CD4-positive, alpha-beta memory T cell (primary cell): ENCODE measurements around the gene UGT1A7. TPM values are rescaled to one million over a fixed set of nuclear protein-coding genes. Genes with fewer than 3 reads are reported as not detected.

Experiments
- CTCF ChIA-PET: fragments of 350-600 bp; sonication (Branson Sonifier 250); formaldehyde crosslinking; loops from one replicate; lab custom pipeline; 2021; ENCODE audit warnings: inconsistent platforms; ENCODE audit not compliant: partially characterized antibody; lab: Charles Lee
- POLR2A ChIA-PET: fragments of 350-600 bp; sonication (Branson Sonifier 250); formaldehyde crosslinking; loops from one replicate; lab custom pipeline; 2021; ENCODE audit not compliant: partially characterized antibody; lab: Charles Lee
- DNase-seq, 5 donors: peaks; one replicate each; pipeline versions ENCODE4 v3.0.0 to v3.0.0-alpha.2; 2020 to 2022; ENCODE audit warnings: mixed read lengths in 1 of 5
- H3K27ac ChIP-seq: one replicate; pipeline ENCODE4 v1.7.0; 2013; ENCODE audit warnings: low read depth, low read length
- H3K27me3 ChIP-seq: 2 replicates; pipeline ENCODE4 v1.7.0; 2013; ENCODE audit warnings: mild to moderate bottlenecking, low read length, moderate library complexity; ENCODE audit not compliant: insufficient read depth
- H3K36me3 ChIP-seq: 2 replicates; pipeline ENCODE4 v1.7.0; 2013; ENCODE audit warnings: mild to moderate bottlenecking, low read length, moderate library complexity; ENCODE audit not compliant: insufficient read depth
- H3K4me1 ChIP-seq: 2 replicates; pipeline ENCODE4 v1.7.0; 2013; ENCODE audit warnings: mild to moderate bottlenecking, low read length, moderate library complexity; ENCODE audit not compliant: insufficient read depth
- H3K4me3 ChIP-seq, 2 donors: one replicate each; pipeline ENCODE4 v1.7.0; 2013; ENCODE audit warnings: low read length in 2 of 2, mild to moderate bottlenecking in 1 of 2
- H3K9me3 ChIP-seq, 2 donors: one replicate each; pipeline ENCODE4 v1.7.0; 2013; ENCODE audit warnings: low read length in 2 of 2, control low read depth in 1 of 2; ENCODE audit not compliant: control insufficient read depth in 1 of 2
- H3K27ac Mint-ChIP-seq, 7 donors: one replicate each; pipeline ENCODE4 v1.8.0; 2020 to 2021; ENCODE audit warnings: mixed read lengths in 7 of 7, mild to moderate bottlenecking in 6 of 7, inconsistent platforms in 3 of 7, moderate library complexity in 3 of 7
- H3K27me3 Mint-ChIP-seq, 2 donors: one replicate each; pipeline ENCODE4 v1.8.0; 2020 to 2021; ENCODE audit warnings: mixed read lengths in 2 of 2
- H3K36me3 Mint-ChIP-seq, 2 donors: one replicate each; pipeline ENCODE4 v1.8.0; 2020 to 2021; ENCODE audit warnings: mixed read lengths in 2 of 2, inconsistent platforms in 1 of 2, mild to moderate bottlenecking in 1 of 2
- H3K4me1 Mint-ChIP-seq, 4 donors: one replicate each; pipeline ENCODE4 v1.8.0; 2020 to 2021; ENCODE audit warnings: mixed read lengths in 4 of 4, mild to moderate bottlenecking in 1 of 4
- H3K4me3 Mint-ChIP-seq, 8 donors: one replicate each; pipeline ENCODE4 v1.8.0; 2020 to 2021; ENCODE audit warnings: mixed read lengths in 8 of 8, mild to moderate bottlenecking in 7 of 8, moderate library complexity in 6 of 8, inconsistent platforms in 3 of 8
- H3K9me3 Mint-ChIP-seq, 8 donors: one replicate each; pipeline ENCODE4 v1.8.0; 2020 to 2021; ENCODE audit warnings: mixed read lengths in 8 of 8, mild to moderate bottlenecking in 5 of 8, inconsistent platforms in 3 of 8, moderate library complexity in 1 of 8
- intact Hi-C: fragments of 100-400 bp; cut with micrococcal nuclease; formaldehyde crosslinking; loops from one replicate; pipeline ENCODE4 v1.15.1; 2023
- polyA plus RNA-seq, 2 donors: library from polyadenylated mRNA; unstranded; fragments of 300-500 nt; fragmentation: Illumina TruSeq; gene quantifications; one replicate each; pipeline ENCODE4 v1.2.3, GENCODE V29; 2021
- total RNA-seq, 2 experiments: library from RNA; stranded (reverse); gene quantifications; one replicate each; pipeline ENCODE4 v1.2.3, GENCODE V29; 2021

UGT1A7 gene
- total and polyA plus RNA-seq, 4 experiments from 2014 or later: not detected

GRCh38 chr2:233818639-233819621 is 137.2 kb downstream of the UGT1A7 start:
- intact Hi-C loops: no loop called here
- ChIA-PET POLR2A (no interaction called here), CTCF (no interaction called here)
- no peaks in the 10 kb centered on the region for H3K27me3 ChIP-seq
- peaks cover 1 to 11% of the 10 kb centered on the region in 2 donors for H3K27me3 Mint-ChIP-seq
- no peak overlapping the region for H3K4me3 Mint-ChIP-seq
- H3K4me1 Mint-ChIP-seq: no peaks in the 10 kb centered on the region
- no peak overlapping the region for H3K27ac Mint-ChIP-seq
- DNase-seq: no peak
- no peaks in the 10 kb centered on the region for H3K36me3 Mint-ChIP-seq
- H3K36me3 ChIP-seq: no peaks in the 10 kb centered on the region
- H3K9me3 ChIP-seq: no peaks in the 10 kb centered on the region
- H3K27ac ChIP-seq: no peak overlapping the region
- no peaks in the 10 kb centered on the region for H3K4me1 ChIP-seq
- H3K9me3 Mint-ChIP-seq: no peaks in the 10 kb centered on the region
- H3K4me3 ChIP-seq: no peak overlapping the region

DNA sequence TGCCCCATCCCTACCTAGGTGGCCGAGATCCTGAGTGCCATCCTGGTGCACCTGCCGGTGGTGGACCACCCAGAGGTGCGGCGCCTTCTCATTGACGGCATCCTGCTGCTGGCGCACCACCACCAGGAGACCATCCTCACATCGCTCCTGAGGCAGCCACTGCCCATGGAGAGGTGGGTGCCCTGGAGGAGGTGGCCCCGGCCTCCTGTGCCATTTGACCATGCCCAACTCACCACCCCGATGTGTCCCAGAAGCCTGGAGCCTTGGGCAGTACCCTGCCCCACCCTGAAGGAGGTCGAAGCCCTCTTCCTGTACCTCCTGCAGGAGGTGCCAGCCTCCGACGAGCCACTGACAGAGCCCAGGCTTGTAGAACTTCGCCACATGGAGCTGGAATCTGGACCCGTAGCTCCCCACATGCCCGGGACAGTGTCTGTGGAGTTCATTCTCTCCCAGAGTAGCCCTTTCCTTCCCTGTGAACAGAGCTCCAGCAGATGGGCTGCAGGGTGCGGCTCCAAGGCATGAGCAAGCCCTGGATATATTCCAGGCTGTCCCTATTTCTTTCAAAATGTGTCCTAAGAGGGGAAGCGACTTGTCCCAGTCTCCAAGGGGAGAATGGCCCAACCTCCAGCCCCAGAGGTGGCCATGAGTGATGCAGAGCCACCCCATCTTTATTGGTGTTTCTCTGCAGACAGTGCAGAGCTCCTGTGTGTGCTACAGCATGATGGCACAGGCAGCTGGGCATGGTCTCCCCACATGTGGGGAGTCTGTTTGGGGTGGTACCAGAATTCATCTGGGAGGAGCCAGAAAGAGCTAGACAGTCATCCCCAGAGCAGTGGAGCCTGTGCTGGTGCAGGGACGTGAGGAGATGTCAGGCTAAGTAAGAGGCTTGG is 138.4 kb downstream of the UGT1A7 start:
- POLR2A ChIA-PET: no interaction called here

DNA sequence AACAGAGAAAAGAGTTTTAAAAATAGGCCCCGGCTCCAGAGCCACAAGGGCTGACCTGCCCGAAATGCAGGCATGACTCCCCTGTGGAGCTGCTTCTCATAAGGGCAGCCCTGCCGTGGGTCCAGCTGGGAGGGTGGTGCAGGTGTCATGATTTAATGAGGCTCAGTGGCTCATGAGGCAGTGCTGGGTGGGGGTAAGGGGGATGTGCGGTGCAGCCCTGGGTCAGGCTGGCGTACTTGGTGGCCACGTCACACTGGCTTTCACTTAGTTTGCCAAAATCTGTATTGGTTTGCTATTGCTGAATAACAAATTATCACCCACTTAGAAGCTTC is 139.0 kb downstream of the UGT1A7 start:
- Histone ChIP-seq H3K4me3 (no peak overlapping the region), H3K27me3 (no peaks in the 10 kb centered on the region), H3K4me1 (no peaks in the 10 kb centered on the region), H3K9me3 (no peaks in the 10 kb centered on the region), H3K36me3 (no peaks in the 10 kb centered on the region), H3K27ac (no peak overlapping the region)
- no peaks in the 10 kb centered on the region for H3K4me1 Mint-ChIP-seq
- intact Hi-C loops: no loop called here
- no peak for DNase-seq
- peaks cover 1 to 9% of the 10 kb centered on the region in 2 donors for H3K27me3 Mint-ChIP-seq
- H3K4me3 Mint-ChIP-seq: no peak overlapping the region
- H3K9me3 Mint-ChIP-seq: no peaks in the 10 kb centered on the region
- ChIA-PET CTCF (no interaction called here), POLR2A (no interaction called here)
- no peaks in the 10 kb centered on the region for H3K36me3 Mint-ChIP-seq
- H3K27ac Mint-ChIP-seq: no peak overlapping the region

More for the DNA sequence above, 138.4 kb downstream of the UGT1A7 start:
- Histone ChIP-seq H3K27me3 (no peaks in the 10 kb centered on the region), H3K4me3 (no peak overlapping the region), H3K36me3 (no peaks in the 10 kb centered on the region), H3K27ac (no peak overlapping the region), H3K4me1 (no peaks in the 10 kb centered on the region), H3K9me3 (no peaks in the 10 kb centered on the region)
- Mint-ChIP-seq H3K27ac (no peak overlapping the region), H3K36me3 (no peaks in the 10 kb centered on the region), H3K27me3 (peaks cover 1 to 9% of the 10 kb centered on the region in 2 donors), H3K4me3 (no peak overlapping the region), H3K9me3 (no peaks in the 10 kb centered on the region), H3K4me1 (no peaks in the 10 kb centered on the region)
- intact Hi-C loops: no loop called here
- DNase-seq: no peak
- CTCF ChIA-PET: no interaction called here

- no peaks in the 10 kb centered on the region for H3K4me1 Mint-ChIP-seq
- H3K27ac ChIP-seq: no peak overlapping the region
- H3K27ac Mint-ChIP-seq: no peak overlapping the region
- peaks cover 3 to 9% of the 10 kb centered on the region in 2 donors for H3K27me3 Mint-ChIP-seq
- no peak overlapping the region for H3K4me3 ChIP-seq
- no peaks in the 10 kb centered on the region for H3K36me3 ChIP-seq
- no peak overlapping the region for H3K4me3 Mint-ChIP-seq
- ChIA-PET POLR2A (no interaction called here), CTCF (no interaction called here)
- DNase-seq: no peak
- H3K36me3 Mint-ChIP-seq: no peaks in the 10 kb centered on the region
- H3K9me3 ChIP-seq: no peaks in the 10 kb centered on the region
- H3K27me3 ChIP-seq: no peaks in the 10 kb centered on the region
- H3K9me3 Mint-ChIP-seq: no peaks in the 10 kb centered on the region
- H3K4me1 ChIP-seq: no peaks in the 10 kb centered on the region
- intact Hi-C loops: no loop called here
These were observed 139.5 kb downstream of the UGT1A7 start for GRCh38 chr2:233821196-233821595.

GRCh38 chr2:233821709-233822100 is 140.0 kb downstream of the UGT1A7 start:
- Histone ChIP-seq H3K9me3 (no peaks in the 10 kb centered on the region), H3K27ac (no peak overlapping the region), H3K36me3 (no peaks in the 10 kb centered on the region), H3K27me3 (no peaks in the 10 kb centered on the region), H3K4me3 (no peak overlapping the region), H3K4me1 (no peaks in the 10 kb centered on the region)
- no peak for DNase-seq
- ChIA-PET POLR2A (no interaction called here), CTCF (no interaction called here)
- no peak overlapping the region for H3K27ac Mint-ChIP-seq
- no peak overlapping the region for H3K4me3 Mint-ChIP-seq
- H3K4me1 Mint-ChIP-seq: no peaks in the 10 kb centered on the region
- intact Hi-C loops: no loop called here
- H3K27me3 Mint-ChIP-seq: peaks cover 3 to 9% of the 10 kb centered on the region in 2 donors
- no peaks in the 10 kb centered on the region for H3K36me3 Mint-ChIP-seq
- no peaks in the 10 kb centered on the region for H3K9me3 Mint-ChIP-seq

DNA sequence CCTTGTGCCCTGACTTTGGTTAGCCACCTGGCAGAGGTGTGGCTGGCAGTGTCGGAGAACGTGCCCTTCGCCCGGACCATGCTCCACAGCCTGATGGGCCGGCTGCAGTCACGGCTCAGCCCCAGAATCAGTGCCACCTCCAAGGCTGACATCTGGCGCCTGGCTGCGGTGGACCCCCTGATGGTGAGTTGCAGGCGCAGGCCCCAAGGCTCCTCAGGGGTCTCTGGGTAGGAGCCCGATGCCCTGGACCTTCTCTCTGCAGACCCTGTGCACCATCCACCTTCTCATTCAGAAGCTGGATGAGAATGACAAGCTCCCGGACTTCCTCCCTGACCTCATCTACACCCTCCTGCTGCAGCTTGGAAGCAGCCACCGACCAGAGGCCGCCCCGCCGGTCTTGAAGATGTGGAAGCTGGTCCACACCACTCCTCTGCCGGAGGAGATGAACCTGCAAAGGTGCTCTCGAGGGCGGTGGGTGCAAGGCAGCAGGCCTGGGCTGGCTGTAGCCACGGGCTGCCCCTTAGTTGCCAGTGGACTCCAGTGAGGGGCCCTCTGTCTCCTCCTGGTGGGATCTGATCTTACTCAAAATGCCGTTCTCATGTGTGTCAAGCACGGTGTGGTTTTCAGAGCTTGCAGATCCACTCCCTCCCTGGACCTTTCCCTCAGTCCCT is 140.5 kb downstream of the UGT1A7 start:
- H3K4me1 Mint-ChIP-seq: no peaks in the 10 kb centered on the region
- H3K4me1 ChIP-seq: no peaks in the 10 kb centered on the region

More for the DNA sequence above, 140.5 kb downstream of the UGT1A7 start:
- Histone ChIP-seq H3K36me3 (no peaks in the 10 kb centered on the region), H3K4me3 (no peak overlapping the region), H3K9me3 (no peaks in the 10 kb centered on the region), H3K27ac (no peak overlapping the region), H3K27me3 (no peaks in the 10 kb centered on the region)
- H3K9me3 Mint-ChIP-seq: no peaks in the 10 kb centered on the region
- CTCF ChIA-PET: no interaction called here
- POLR2A ChIA-PET: no interaction called here
- DNase-seq: no peak
- peaks cover 3 to 6% of the 10 kb centered on the region in 2 donors for H3K27me3 Mint-ChIP-seq
- intact Hi-C loops: no loop called here
- no peak overlapping the region for H3K4me3 Mint-ChIP-seq
- H3K27ac Mint-ChIP-seq: no peak overlapping the region
- H3K36me3 Mint-ChIP-seq: no peaks in the 10 kb centered on the region
